HG02852 (cell line): ENCODE measurements around the gene CAMK2D.

Experiments
- ATAC-seq: cut with Tn5 transposase; IDR thresholded peaks from one replicate; pipeline ENCODE4 v1.9.1; 2021; ENCODE audit warnings: mild to moderate bottlenecking, moderate library complexity; ENCODE audit not compliant: unreplicated experiment

CAMK2D gene

DNA sequence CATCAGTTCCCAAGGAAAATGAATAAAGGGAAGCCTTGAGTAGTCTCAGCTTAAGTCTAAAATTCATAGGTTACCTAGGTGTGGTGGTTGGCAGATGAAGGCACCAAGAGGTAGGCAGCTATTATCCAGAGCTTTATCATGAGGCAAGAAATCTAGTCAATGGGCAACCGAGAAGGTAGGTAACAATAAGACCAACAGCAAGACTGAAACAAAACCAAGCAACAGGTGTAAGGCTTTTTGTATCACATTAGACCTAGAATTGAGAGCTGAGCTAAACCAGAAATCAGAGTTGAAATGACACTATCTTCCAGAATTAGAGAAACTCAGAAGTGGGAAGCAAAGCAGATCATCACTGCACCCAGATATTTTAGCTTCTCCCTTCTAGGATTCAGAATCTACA is 117.1 kb downstream of the CAMK2D start:
- ATAC-seq, result no peak

DNA sequence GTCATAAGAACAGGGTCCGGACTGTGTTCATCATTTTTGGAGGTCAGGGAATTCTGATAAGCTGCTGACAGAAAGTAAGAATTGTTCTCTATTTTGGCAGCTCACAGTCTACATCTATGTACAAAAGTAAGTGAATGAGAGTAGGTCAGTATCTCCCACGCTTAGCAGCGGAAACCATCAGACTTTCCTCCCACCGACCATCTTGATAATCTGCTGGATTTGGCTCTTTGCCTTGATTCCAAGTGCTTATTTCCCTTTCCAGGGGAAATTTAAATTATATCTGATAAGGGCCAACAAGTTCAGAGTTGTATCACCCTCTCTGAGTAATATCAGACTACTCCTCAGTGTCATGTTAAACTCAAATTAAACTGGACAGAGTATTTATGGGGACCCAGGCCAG is 118.0 kb downstream of the CAMK2D start:
- no peak for ATAC-seq

DNA sequence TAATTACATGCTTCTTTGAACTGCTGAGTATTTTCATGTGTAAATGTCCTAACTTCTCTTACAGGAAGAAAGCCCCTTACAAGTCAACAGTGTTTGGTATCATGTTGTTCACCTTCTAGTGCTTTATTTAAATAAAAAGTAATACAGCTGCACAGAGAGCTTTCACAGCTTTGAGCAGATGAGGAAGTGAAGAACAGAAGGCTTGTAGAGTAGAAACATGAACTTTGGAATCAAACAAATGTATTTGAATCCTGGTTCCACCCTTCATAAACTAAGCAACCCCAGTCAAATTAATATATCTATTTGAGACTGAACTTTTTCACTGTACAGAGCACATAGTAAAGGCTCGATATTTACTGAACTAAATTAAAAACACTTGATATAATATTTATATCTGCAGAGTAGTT is 120.5 kb downstream of the CAMK2D start:
- ATAC-seq, result peak; percentile 68

DNA sequence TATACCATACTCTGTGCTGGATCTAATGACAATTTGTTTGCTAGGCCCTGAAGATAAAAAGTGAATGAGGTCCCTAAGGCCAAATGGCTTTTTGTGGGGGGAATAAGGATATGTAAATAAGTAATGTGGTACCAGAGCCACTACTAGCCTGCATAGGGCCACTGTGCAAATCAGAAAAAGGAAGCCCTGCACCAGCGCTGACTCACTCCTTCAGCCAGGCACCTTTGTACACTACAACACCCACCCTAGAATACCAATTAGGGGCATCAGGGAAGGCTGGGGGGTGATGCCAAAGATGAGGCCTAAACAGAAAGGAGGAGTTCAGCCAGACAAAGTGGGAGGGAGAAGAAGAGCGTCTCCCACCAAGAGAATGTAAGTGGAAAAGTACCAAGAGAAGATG is 122.2 kb downstream of the CAMK2D start:
- no peak for ATAC-seq

DNA sequence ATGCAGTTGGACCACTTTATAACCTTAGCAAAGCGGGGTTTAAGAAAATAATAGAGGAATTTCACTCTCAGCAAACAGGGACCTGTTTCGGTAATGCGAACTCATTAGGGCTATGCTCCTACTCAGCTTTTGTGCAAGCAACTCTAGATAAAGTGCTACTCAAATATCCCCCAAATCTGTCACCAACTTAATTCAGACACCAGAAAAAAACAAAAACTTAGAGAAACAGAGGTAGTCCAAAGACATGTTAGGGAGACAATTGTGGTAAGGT is 123.0 kb downstream of the CAMK2D start:
- no peak for ATAC-seq

DNA sequence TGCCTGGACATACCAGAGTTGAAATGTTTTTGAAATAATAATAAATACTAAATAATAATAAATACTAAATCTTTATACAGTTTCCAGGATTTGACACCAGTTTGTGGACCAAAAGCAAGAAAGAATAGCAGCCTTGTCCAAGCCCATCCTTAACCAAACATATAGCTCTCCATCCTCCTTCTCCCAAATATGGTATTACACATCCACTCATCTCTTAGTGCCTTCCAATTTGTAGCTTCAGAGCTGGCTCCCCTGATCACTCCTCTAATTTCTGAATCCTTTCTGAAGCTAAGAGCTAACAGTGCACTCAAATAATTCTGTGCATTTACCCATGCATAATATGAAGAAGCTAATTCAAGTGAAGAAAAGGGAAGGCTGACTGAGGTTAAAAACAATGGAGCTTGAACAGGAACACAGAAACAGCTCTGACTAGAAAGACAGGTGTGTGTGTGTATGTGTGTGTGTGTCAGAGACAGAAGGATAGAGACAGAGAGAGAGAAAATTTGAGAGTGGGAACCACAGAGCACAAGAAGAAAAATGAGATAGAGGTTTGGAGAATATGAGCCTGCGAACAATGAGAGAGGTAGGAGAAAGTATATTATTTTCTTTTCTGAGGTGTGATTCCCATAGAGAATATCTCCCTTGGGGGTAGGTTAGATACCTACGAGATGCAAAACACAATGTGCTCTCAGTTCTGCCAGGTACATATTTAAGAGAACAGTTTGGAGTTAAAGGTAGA is 123.5 kb downstream of the CAMK2D start:
- no peak for ATAC-seq

DNA sequence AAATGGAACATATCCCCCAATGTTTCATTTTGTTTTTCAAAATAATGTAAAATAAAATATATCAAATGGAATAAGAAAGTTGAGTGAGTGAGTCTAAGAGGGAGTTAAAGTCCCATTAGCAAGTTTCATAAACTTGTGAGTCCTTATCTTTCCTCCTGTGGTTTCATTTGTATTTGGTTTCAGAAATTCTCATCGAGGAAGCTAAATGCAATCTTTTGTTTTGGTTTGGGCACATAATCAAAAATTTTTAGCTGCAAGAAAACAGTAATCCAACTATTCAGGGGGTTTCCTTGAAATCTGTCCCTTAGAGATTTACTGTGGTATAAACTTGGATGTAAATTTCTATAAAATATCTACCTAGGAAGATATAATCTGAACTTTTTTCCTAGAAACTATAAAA is 124.2 kb downstream of the CAMK2D start:
- ATAC-seq, result no peak

DNA sequence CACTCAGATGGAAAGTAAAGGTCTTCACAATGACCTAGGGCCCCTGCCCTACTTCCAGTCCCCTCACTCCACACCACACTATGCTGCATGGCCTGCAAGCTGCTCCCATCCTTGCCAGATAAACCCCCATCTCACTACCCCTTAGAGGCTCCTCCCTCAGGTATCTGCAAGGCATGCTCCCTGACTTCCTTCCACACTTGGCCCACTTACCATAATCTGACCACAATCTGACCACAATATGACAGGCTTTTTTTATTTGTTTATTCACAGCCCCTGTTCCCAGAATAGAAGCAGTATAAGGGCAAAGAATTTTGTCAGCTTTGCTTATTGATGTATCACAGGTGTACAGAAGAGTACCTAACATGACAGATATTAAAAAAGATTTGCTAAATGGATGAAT is 124.7 kb downstream of the CAMK2D start:
- ATAC-seq, result peak; percentile 18

DNA sequence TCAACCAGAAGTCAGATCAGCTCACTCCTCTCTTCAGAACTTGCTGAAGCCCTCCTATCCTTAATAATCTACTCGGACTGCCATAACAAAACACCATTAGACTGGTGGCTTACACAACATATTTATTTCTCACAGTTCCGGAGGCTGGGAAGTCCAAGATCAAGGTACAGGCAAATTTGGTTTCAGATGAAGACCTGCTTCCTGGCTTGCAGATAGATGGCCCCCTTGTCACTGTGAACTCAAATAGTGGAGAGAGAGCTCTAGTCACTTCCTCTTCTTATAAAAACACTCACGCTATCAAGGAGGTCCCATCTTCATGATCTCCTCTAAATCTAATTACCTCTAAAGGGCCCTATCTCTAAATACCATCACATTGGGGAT is 125.1 kb downstream of the CAMK2D start:
- peak; percentile 58 for ATAC-seq

DNA sequence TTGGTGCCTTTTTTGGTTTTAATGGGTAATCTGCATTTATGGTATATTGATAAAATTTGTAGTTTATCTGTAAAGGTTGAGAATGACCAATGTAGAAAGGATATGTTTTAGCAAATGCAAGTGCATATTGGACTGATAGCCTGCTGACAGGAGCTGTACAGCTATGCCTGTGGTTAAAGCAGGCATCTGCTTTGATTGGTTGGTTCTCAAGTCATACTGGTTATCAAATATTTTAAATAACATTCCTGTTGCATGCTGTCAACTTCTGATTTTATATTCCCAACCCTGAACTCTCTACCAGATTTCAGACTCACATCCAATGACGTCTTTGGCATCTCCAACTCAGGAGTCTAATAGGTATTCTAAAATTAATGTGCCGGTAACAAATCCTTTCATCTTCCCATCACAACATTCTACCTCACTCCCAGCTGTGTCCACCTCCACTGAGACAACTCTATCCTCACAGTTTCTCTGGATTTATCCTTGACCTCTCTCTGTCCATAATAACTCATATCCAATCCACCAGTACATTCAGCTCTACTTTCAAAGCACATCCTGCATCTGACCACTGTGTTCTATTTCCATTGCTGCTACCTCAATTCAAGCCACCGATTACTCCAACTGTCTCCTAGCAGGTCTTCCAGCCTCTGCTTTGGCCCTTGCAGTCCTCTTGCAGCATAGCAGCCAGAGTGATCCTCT is 125.7 kb downstream of the CAMK2D start:
- ATAC-seq, result no peak

DNA sequence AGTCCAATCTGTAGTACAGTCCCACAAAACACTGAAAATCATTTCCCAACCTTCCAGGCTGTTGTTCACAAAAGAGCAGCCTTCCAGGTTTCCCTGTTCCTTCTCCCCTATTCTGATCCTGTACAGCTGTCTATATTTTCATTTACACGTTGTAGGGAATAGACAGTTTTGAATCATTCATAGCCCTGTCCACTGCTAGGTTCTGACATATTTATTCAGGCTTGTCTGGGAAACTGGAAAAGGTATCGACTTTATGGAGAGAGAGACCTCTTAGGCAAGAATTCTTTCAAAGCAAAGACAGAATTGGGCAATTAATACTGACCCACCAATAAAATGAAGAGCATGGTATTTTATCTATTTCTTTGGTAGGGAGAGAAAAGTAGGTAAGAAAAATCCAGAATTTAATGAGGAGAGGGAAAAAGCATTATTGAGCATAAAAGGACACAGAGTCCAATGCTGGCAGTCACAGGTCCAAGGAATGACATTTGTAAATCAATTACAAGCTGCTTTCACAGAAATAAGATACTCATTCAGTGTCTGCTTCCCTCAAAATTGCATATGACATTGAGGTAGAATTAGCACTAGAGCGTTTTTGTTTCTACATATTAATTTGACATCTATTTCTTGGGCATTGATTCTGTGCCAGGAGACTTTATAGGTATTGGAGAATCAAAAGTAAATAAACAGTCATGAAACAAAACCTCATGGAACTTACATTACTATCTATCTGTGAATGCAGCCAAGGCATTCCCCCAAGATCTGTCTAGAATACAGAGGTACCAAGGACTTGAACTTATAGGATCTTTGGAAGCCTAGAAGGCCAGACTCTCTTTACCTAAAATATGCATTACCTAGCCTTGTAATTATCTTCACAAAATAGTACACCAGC is 127.2 kb downstream of the CAMK2D start:
- no peak for ATAC-seq

DNA sequence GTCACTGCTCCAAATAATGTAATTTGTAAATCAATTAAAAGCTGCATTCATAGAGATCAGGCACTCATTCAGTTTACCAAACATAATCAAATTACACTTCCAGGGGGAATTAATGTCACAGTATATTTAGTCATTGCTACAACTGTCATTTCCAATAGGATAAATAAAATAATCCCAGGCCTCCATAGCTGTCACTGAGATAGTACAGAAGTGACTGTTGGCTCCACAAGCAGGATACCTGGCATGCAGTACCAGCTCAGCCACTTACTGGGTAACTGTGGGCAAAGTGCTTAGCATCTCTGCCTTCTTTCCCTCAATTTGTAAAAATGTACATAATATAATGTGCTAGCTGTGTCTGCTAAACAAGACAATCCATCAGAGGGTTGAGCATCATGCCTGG is 128.1 kb downstream of the CAMK2D start:
- no peak for ATAC-seq

DNA sequence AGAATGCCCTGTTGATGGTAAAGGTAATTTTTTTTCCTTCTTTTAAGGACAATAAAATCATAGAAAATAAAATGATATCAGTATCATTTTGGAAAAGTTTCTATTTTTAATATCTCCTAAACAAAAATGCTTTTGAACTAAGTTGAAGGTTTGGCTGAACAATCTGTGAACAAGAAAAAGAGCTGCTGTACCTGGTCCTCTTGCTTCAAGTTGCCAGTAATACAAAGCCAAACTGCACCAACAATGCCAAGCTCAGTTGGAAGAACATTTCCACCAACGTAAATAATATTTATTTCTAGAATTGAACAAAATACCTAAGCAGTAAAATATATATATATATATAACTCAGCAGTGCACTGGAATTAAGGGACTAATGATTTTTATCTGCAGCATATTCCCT is 132.8 kb downstream of the CAMK2D start:
- ATAC-seq, result no peak

DNA sequence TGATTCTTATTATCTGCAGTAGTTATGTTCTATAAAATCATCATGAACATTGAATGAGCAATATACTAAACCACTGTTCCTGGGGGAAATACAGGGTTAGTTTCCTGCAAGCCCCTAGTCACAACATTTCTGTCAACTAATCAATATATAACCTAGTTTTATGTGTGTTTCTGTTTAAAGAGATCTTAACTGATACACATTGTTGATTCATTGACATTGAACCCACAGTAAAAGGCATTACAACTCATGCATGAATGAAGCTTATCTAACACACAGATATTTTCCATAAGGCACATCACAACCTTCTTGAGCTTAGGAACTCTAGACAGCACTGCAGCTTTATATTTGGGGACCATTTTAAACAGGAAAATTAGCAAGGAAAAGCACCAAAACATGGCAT is 134.2 kb downstream of the CAMK2D start:
- no peak for ATAC-seq

DNA sequence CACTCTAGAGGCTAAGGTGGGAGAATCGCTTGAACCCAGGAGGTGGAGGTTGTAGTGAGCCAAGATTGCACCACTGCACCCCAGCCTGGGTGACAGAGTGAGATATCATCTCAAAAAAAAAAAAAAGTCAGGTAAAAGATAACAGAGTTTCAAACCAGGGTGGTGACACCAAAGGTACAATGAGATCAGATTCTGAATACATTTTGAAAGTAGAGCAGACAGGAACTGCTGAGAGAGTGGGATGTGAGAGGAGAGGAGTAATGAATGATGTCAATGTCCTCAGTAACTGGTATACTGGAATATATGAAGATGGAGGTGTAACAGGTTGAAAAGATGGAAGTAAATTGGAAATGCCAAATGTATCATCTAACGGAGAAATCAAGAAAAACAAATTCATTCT is 135.6 kb downstream of the CAMK2D start:
- no peak for ATAC-seq

DNA sequence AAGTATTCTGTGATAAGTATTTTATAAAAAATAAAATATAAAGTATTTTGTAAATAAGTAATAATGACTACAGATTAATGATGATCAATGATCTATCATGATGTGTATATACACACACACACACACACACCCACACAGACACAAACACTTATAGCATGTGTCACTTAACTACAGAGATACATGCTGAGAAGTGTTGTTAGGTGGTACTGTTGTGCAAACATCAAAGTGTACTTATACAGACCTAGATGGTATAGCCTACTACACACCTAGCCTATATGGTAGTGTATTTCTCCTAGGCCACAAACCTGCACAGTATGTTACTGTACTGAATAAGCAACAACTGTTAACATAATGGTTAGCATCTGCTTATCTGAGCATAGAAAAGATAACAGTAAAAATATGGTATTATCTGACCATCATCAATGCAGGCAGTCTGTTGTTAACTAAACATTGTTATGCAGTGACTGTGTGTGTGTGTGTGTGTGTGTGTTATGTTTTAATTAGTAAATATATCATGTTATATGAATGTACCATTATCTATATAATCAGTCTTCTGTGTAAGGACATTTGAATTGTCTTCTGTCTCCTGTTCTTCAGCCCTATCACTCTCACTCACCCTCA is 138.2 kb downstream of the CAMK2D start:
- ATAC-seq, result no peak

DNA sequence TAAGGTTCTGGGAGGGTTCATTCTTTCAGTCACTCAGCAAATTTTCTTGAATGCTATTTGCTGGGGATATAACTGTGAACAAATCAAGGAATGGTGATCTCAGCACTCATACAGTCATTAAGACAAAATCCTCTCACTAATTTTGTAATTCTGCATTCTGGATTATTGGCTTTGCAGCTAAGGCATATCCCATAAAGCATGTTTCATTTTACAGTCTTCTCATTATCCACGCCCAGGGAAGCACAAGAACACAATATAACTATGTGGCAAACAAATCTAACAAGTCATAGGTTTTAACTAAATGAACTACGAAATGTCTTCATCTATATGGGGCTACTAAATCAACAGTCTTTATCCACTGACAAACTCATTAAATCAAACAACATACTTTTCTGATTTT is 139.9 kb downstream of the CAMK2D start:
- ATAC-seq, result no peak

DNA sequence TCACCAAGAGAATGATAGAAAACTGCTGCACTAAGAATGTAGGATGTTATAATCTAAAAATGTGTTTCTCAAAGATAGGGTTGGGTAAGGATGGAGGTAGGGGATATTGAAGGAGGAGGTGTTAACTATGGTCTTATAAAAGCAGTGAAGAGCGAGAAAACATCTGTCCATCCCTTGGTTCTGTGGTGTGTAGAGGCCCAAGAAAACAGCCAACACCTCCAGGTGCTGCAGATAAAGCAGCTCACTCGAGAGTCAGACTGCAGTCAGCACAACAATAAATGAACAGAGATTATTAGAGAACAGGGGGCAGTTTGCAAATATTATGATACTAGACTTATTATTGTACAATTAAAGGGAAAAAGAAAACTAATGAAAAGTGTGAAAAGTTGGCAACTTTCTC is 141.5 kb downstream of the CAMK2D start:
- no peak for ATAC-seq

DNA sequence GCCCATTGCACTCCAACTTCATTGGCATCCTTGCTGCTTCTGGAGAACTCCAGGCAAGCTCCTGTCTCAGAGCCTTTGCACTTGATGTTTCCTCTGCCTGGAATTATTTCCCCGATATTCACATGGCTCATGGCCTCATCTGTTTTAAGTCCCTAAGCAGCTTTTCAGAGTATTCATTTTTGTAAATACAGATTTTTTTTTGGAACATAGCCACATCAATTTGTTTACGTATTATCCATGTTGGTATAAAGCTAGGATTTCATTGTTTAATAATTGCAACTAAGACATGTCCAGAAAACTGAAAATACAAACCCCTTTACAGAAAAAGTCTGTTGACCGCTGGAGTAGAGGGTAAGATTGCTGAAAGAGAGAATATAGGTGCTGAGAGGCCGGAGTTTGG is 142.0 kb downstream of the CAMK2D start:
- no peak for ATAC-seq

DNA sequence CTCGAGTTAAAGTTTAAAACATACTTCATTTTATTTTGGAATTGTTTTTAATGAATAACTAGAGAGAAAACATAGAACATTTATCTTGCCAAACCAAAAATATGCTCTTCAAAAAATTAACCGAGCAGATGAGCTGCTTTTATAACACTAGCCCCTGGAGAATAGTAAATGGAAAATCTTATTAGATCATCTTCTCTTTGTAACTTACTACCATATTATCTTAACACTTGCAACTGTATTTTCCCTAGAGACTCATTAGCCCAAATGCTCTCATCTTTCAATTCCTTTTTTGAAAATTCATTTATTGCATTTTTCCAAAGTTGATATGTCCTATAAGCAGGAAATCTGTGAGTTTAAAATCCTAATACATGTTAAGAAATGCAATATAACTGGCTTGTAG is 143.3 kb downstream of the CAMK2D start:
- no peak for ATAC-seq

DNA sequence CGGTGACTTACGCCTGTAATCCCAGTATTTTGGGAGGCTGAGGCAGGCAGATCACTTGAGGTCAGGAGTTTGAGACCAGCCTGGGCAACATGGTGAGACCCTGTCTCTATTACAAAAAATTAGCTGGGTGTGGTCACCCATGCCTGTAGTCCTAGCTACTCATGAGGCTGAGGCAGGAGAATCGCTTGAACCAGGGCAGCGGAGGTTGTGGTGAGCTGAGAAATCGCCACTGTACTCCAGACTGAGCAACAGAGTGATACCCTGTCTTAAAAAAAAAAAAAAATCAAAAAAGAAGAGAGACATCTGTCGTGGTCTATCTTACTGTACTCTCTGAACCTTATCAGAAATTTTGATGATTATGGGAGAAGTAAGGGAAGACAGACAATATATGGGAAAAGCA is 144.3 kb downstream of the CAMK2D start:
- no peak for ATAC-seq

DNA sequence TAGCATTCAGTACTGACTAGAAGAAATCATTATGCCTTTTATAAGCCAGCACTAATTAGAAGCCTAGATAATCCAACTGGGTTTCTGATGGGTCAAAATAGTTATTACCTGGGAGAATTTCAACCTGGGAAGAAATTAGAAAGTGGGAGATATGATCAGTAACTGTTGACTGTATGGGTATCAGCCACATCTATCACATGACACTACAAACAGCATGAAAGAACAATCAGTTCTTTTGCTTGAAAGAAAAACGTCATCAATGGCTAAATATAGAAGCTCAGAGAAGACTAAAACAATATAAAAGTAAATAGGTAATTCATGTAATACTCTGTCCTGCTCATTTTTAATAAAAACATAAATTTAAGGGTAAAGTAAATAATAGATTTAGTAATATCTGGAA is 145.1 kb downstream of the CAMK2D start:
- no peak for ATAC-seq
